ENCODE measurements around the gene SLC22A31. TPM values are rescaled to one million over a fixed set of nuclear protein-coding genes. Genes with fewer than 3 reads are reported as not detected.

The SLC22A31 gene
- total RNA-seq, 1 experiment from 2014 or later: not detected

DNA sequence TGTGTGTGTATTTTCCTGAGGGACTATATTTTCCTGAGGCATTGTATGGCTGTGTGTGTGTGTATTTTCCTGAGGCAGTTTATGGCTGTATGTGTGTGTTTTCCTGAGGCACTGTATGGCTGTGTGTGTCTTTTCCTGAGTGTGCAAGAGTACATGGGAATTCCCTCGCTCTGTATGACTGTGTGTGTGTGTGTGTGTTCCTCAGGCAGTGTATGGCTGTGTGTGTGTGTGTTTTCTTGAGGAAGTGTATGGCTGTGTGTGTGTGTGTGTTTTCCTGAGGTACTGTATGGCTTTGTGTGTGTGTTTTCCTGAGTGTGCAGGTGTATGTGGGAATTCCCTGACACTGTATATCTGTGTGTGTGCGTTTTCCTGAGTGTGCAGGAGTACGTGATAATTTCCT, 21.3 kb upstream of the SLC22A31 start:
- Histone ChIP-seq H2AFZ (ENCODE audit: low read length) (no peak overlapping the region), H3K27me3 (ENCODE audit: low read length) (no peaks in the 10 kb centered on the region), H3K27ac (ENCODE audit: low read length) (no peak overlapping the region), H3K4me2 (ENCODE audit: low read depth, low read length, poor library complexity, severe bottlenecking) (no peak overlapping the region), H3K79me2 (ENCODE audit: low read length) (peaks cover 6% of the 10 kb centered on the region), H3K36me3 (ENCODE audit: insufficient read depth, low read length) (peaks cover 12% of the 10 kb centered on the region), H3K9me2 (replicated peaks; ENCODE audit: insufficient read depth, low read length) (no peaks in the 10 kb centered on the region), H4K20me1 (ENCODE audit: insufficient read depth, low read depth, low read length) (no peaks in the 10 kb centered on the region), H3K4me1 (ENCODE audit: low read length) (peaks cover 9% of the 10 kb centered on the region), H3K9me3 (ENCODE audit: low read length) (peaks cover under 1% of the 10 kb centered on the region; the same call in 1 of the 2 replicates), H3K4me3 (ENCODE audit: low read length) (no peak overlapping the region), H3K9ac (ENCODE audit: low read length) (no peak overlapping the region)
- no peak for DNase-seq

GRCh38 chr16:89219365-89219764, 19.0 kb upstream of the SLC22A31 start:
- Histone ChIP-seq H3K27ac (ENCODE audit: low read length) (no peak overlapping the region), H3K4me1 (ENCODE audit: low read length) (peaks cover 14% of the 10 kb centered on the region), H3K9me2 (replicated peaks; ENCODE audit: insufficient read depth, low read length) (no peaks in the 10 kb centered on the region), H2AFZ (ENCODE audit: low read length) (no peak overlapping the region), H3K4me3 (ENCODE audit: low read length) (no peak overlapping the region), H3K9me3 (ENCODE audit: low read length) (no peaks in the 10 kb centered on the region), H4K20me1 (ENCODE audit: insufficient read depth, low read depth, low read length) (no peaks in the 10 kb centered on the region), H3K4me2 (ENCODE audit: low read depth, low read length, poor library complexity, severe bottlenecking) (no peak overlapping the region), H3K79me2 (ENCODE audit: low read length) (peaks cover 6% of the 10 kb centered on the region), H3K36me3 (ENCODE audit: insufficient read depth, low read length) (0 out of 2 replicates have a peak, but pooled peaks cover 3% of the 10 kb centered on the region), H3K9ac (ENCODE audit: low read length) (no peak overlapping the region), H3K27me3 (ENCODE audit: low read length) (no peaks in the 10 kb centered on the region)
- DNase-seq: no peak

DNA sequence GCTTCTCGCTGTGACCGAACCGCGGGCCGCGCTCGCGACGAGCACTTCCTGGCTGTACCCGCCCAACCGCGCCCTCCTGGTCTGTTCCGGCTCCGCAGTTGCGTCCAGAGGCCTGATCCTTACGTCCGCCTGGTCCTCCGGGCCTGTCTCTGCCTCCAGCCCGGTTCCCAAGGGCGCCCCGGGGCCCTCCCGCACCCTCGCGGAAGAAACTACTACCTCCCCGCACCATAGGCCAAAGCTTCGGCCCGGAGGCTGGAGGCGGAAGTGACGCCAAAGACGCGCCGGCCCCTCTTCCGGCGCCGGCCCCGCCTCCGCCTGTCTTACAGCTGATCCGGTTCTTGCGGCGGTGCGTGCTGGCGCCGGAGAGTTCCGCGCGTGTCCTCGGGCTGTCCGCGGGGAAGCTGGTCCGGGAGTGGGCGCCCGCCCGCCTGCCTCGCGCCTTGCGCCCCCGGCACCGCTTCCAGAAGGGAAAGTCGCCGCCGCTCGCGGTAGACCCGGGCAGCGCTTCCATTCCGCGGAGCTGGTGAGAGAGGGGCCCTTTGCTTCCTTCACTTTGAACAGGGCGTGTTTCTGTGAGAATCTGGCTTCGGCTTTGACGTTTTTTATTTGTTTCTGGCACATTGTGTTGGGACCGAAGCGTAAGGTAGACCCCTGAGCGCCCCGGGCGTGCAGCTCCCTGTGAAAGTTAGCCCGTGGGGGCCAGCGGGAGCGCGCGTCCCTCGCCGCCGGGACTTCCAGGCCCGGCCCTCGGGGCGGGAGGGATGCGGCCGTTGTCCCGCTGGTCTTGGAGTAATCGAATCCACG, 17.3 kb upstream of the SLC22A31 start, which contains the start of gene ZNF778:
TSS of gene ZNF778 (plus strand) at position 316 of the 804 bp plus-strand sequence. CDS start 3,425 bp downstream, outside the sequence.
- peaks cover 14% of the 10 kb centered on the region for H3K4me1 ChIP-seq (ENCODE audit: low read length)
- H3K9me2 ChIP-seq (replicated peaks; ENCODE audit: insufficient read depth, low read length): no peaks in the 10 kb centered on the region
- peak; percentile 94 for DNase-seq
- peaks cover 6% of the 10 kb centered on the region for H3K79me2 ChIP-seq (ENCODE audit: low read length)
- peak within 1 kb of the TSS; percentile 89 for H3K9ac ChIP-seq (ENCODE audit: low read length)
- H3K27me3 ChIP-seq (ENCODE audit: low read length): no peaks in the 10 kb centered on the region
- no peaks in the 10 kb centered on the region for H3K9me3 ChIP-seq (ENCODE audit: low read length)
- peak within 1 kb of the TSS; percentile 73 for H2AFZ ChIP-seq (ENCODE audit: low read length)
- peak within 1 kb of the TSS; percentile 89 for H3K4me3 ChIP-seq (ENCODE audit: low read length)
- no peaks in the 10 kb centered on the region for H4K20me1 ChIP-seq (ENCODE audit: insufficient read depth, low read depth, low read length)
- H3K36me3 ChIP-seq (ENCODE audit: insufficient read depth, low read length): no peaks in the 10 kb centered on the region
- H3K27ac ChIP-seq (ENCODE audit: low read length): peak within 1 kb of the TSS; percentile 55
- peak within 1 kb of the TSS; percentile 96 for H3K4me2 ChIP-seq (ENCODE audit: low read depth, low read length, poor library complexity, severe bottlenecking)

DNA sequence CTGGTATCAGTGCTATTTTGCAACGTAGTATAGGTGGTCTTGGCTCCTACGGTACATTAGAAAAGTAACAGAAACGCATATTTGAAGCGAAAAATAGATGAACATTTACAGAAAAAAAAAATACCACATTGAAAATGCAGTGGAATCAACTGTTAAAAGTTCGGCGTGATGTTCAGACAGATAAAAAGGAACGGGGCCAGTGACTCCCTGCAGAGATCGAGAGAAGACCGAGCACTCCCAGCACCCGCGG, 16.7 kb upstream of the SLC22A31 start:
- Histone ChIP-seq H4K20me1 (ENCODE audit: insufficient read depth, low read depth, low read length) (no peaks in the 10 kb centered on the region), H3K27me3 (ENCODE audit: low read length) (no peaks in the 10 kb centered on the region), H3K36me3 (ENCODE audit: insufficient read depth, low read length) (no peaks in the 10 kb centered on the region), H3K27ac (ENCODE audit: low read length) (peak overlapping the region; percentile 55), H3K9me3 (ENCODE audit: low read length) (no peaks in the 10 kb centered on the region), H2AFZ (ENCODE audit: low read length) (peak overlapping the region; percentile 73), H3K4me1 (ENCODE audit: low read length) (peaks cover 14% of the 10 kb centered on the region), H3K4me3 (ENCODE audit: low read length) (peak overlapping the region; percentile 89), H3K9me2 (replicated peaks; ENCODE audit: insufficient read depth, low read length) (no peaks in the 10 kb centered on the region), H3K9ac (ENCODE audit: low read length) (peak overlapping the region; percentile 89), H3K4me2 (ENCODE audit: low read depth, low read length, poor library complexity, severe bottlenecking) (peak overlapping the region; percentile 96), H3K79me2 (ENCODE audit: low read length) (peaks cover 6% of the 10 kb centered on the region)
- DNase-seq: no peak

DNA sequence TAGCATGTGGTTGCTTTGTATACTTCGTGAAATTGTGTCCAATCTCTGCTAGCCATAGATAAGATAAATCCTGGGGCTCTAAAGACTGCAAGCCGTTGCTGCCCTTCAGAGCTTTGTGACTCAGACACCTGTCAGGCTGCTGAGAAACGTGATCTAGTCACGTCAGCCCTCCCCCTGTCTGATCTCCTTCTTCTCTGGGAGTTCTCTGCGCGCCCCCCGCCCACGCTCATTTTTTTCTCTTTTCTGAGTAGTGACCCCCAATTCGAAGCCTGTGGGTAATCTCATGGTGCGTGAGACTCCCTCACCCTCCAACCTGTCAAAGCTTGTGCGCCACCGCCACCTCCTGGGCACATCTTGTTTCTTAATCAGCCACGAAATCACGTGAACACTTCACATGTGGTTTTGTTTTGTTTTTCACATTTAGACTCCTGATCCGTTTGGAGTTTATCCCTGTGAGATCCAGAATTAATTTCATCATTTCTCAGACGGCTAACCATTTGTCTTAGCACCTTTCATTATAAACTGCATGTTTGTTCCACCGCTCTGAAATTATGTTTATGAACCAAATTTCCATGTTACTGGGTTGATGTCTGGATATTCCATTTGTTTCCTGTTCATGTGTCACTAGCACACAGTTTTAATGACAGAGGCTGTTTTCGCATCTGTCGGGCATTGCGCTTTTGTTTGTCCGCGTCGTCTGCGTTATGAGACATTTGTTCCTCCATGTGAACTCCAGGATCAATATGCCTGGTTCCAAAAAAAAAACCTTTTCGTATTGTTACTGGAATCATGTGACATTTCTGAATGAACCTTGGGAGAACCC, 16.2 kb upstream of the SLC22A31 start:
- peak overlapping the region; percentile 55; the same call in 1 of the 2 replicates for H3K27ac ChIP-seq (ENCODE audit: low read length)
- no peaks in the 10 kb centered on the region for H4K20me1 ChIP-seq (ENCODE audit: insufficient read depth, low read depth, low read length)
- no peaks in the 10 kb centered on the region for H3K9me3 ChIP-seq (ENCODE audit: low read length)
- no peaks in the 10 kb centered on the region for H3K9me2 ChIP-seq (replicated peaks; ENCODE audit: insufficient read depth, low read length)
- peaks cover 6% of the 10 kb centered on the region for H3K79me2 ChIP-seq (ENCODE audit: low read length)
- peaks cover 14% of the 10 kb centered on the region for H3K4me1 ChIP-seq (ENCODE audit: low read length)
- DNase-seq: peak; percentile 91
- no peak overlapping the region for H2AFZ ChIP-seq (ENCODE audit: low read length)
- no peaks in the 10 kb centered on the region for H3K27me3 ChIP-seq (ENCODE audit: low read length)
- peak overlapping the region; percentile 89 for H3K9ac ChIP-seq (ENCODE audit: low read length)
- peak overlapping the region; percentile 89 for H3K4me3 ChIP-seq (ENCODE audit: low read length)
- H3K4me2 ChIP-seq (ENCODE audit: low read depth, low read length, poor library complexity, severe bottlenecking): peak overlapping the region; percentile 96
- H3K36me3 ChIP-seq (ENCODE audit: insufficient read depth, low read length): no peaks in the 10 kb centered on the region

GRCh38 chr16:89210904-89211515, 10.7 kb upstream of the SLC22A31 start:
- H3K9me2 ChIP-seq (replicated peaks; ENCODE audit: insufficient read depth, low read length): no peaks in the 10 kb centered on the region
- H2AFZ ChIP-seq (ENCODE audit: low read length): no peak overlapping the region
- no peaks in the 10 kb centered on the region for H3K9me3 ChIP-seq (ENCODE audit: low read length)
- H3K27me3 ChIP-seq (ENCODE audit: low read length): no peaks in the 10 kb centered on the region
- H4K20me1 ChIP-seq (ENCODE audit: insufficient read depth, low read depth, low read length): no peaks in the 10 kb centered on the region
- H3K4me1 ChIP-seq (ENCODE audit: low read length): no peaks in the 10 kb centered on the region
- no peak overlapping the region for H3K4me2 ChIP-seq (ENCODE audit: low read depth, low read length, poor library complexity, severe bottlenecking)
- no peaks in the 10 kb centered on the region for H3K36me3 ChIP-seq (ENCODE audit: insufficient read depth, low read length)
- H3K9ac ChIP-seq (ENCODE audit: low read length): no peak overlapping the region
- H3K4me3 ChIP-seq (ENCODE audit: low read length): no peak overlapping the region
- no peak for DNase-seq
- no peaks in the 10 kb centered on the region for H3K79me2 ChIP-seq (ENCODE audit: low read length)
- H3K27ac ChIP-seq (ENCODE audit: low read length): no peak overlapping the region

DNA sequence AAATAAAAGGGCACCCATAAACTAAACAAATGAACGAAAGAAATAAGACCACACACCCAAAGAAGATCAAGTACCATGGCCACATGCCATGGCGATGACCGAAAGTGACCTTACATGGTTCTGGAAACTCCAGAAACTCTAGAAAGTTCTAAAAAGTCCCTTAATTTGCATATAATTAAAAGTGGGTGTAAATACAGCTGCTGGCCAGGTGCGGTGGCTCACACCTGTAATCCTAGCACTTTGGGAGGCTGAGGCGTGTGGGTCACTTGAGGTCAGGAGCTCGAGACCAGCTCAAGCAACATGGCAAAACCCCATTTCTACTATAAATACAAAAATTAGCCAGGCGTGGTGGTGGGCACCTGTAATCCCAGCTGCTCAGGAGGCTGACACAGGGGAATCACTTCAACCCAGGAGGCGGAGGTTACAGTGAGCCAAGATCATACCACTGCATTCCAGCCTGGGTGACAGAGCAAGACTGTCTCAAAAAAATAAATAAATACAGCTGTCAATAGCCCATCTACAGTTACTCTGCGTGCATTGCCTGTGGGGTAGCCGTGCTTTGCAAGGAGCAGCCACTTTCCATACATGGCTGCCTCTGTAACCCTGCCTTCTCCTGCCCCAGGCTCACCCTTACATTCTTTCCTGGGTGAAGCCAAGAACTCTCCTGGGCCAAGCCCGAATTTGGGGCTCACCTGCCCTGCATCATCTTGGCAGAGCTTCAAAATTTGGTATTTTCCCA, 10.0 kb upstream of the SLC22A31 start:
- no peak overlapping the region for H3K27ac ChIP-seq (ENCODE audit: low read length)
- H2AFZ ChIP-seq (ENCODE audit: low read length): no peak overlapping the region
- no peaks in the 10 kb centered on the region for H3K9me2 ChIP-seq (replicated peaks; ENCODE audit: insufficient read depth, low read length)
- DNase-seq: no peak
- H3K27me3 ChIP-seq (ENCODE audit: low read length): no peaks in the 10 kb centered on the region
- no peak overlapping the region for H3K4me3 ChIP-seq (ENCODE audit: low read length)
- H3K9ac ChIP-seq (ENCODE audit: low read length): no peak overlapping the region
- no peak overlapping the region for H3K4me2 ChIP-seq (ENCODE audit: low read depth, low read length, poor library complexity, severe bottlenecking)
- H3K4me1 ChIP-seq (ENCODE audit: low read length): no peaks in the 10 kb centered on the region
- H3K9me3 ChIP-seq (ENCODE audit: low read length): no peaks in the 10 kb centered on the region
- no peaks in the 10 kb centered on the region for H4K20me1 ChIP-seq (ENCODE audit: insufficient read depth, low read depth, low read length)
- H3K36me3 ChIP-seq (ENCODE audit: insufficient read depth, low read length): no peaks in the 10 kb centered on the region
- no peaks in the 10 kb centered on the region for H3K79me2 ChIP-seq (ENCODE audit: low read length)

All from Karpas-422 (cell line).